AG04449 (cell line): ENCODE measurements around the gene FANCM.
"Not testable (repeated sequence)": the region's sequence is repeated elsewhere in the genome, so short reads cannot be mapped to it uniquely, and the experiment has no call there.

ENCODE experiments used
- CTCF ChIA-PET: fragments of 350-600 bp; formaldehyde crosslinking; extraction: SDS; loops from one replicate; lab custom pipeline; 2021; ENCODE audit warnings: antibody characterized with exemption; lab: Yijun Ruan, JAX
- POLR2A ChIA-PET: fragments of 400-600, 350-600 bp; formaldehyde crosslinking; extraction: SDS; loops from one replicate; lab custom pipeline; 2020; ENCODE audit warnings: antibody characterized with exemption, inconsistent platforms; lab: Yijun Ruan, JAX
- DNase-seq: peaks from one replicate; pipeline ENCODE4 v3.0.0-alpha.2; 2010; ENCODE audit warnings: low read depth, low spot score
- H3K4me3 ChIP-seq: 2 replicates; pipeline ENCODE4 v1.5.1; 2011; ENCODE audit warnings: low read depth, mild to moderate bottlenecking, control low read depth, low read length
- CTCF ChIP-seq: IDR thresholded peaks from one replicate; pipeline ENCODE4 v1.5.1; 2011; ENCODE audit warnings: mild to moderate bottlenecking, moderate library complexity, low read length, control low read depth, inconsistent platforms; ENCODE audit not compliant: insufficient read depth; ENCODE audit errors: missing control alignments

FANCM gene

GRCh38 chr14:45201905-45202304 is 66.2 kb downstream of the FANCM start:
- no peak overlapping the region for H3K4me3 ChIP-seq
- CTCF ChIA-PET: interaction anchor here (1.1 to 2.4 kb wide), 3 partner anchors 9 to 289 kb away, joined by 5 to 9 read pairs (median 8); no protein-coding TSS in a partner anchor
- POLR2A ChIA-PET: no interaction called here
- no peak for DNase-seq
- TF ChIP-seq CTCF: peak; percentile 36

- ChIA-PET CTCF (no interaction called here), POLR2A (no interaction called here)
- DNase-seq: no peak
These were observed 68.5 kb downstream of the FANCM start for GRCh38 chr14:45204241-45204640.

GRCh38 chr14:45210159-45210558 is 74.4 kb downstream of the FANCM start:
- ChIA-PET POLR2A (no interaction called here), CTCF (no interaction called here)

More at GRCh38 chr14:45204241-45204640, 68.5 kb downstream of the FANCM start:
- no peak overlapping the region for H3K4me3 ChIP-seq
- TF ChIP-seq CTCF: no peak

GRCh38 chr14:45211295-45211694 is 75.6 kb downstream of the FANCM start:
- CTCF ChIA-PET: interaction anchor here (1.5 kb wide), 1 partner anchor 20 kb away, joined by 3 read pairs; no protein-coding TSS in a partner anchor
- POLR2A ChIA-PET: no interaction called here
- no peak overlapping the region for H3K4me3 ChIP-seq
- no peak for TF ChIP-seq CTCF
- no peak for DNase-seq

More at GRCh38 chr14:45210159-45210558, 74.4 kb downstream of the FANCM start:
- DNase-seq: no peak
- no peak overlapping the region for H3K4me3 ChIP-seq
- TF ChIP-seq CTCF: no peak

GRCh38 chr14:45212231-45212630 is 76.5 kb downstream of the FANCM start:
- no peak for TF ChIP-seq CTCF
- ChIA-PET CTCF (interaction anchor here (1.5 kb wide), 1 partner anchor 19 kb away, joined by 3 read pairs; no protein-coding TSS in a partner anchor), POLR2A (interaction anchor here (0.6 kb wide), 1 partner anchor 186 kb away, joined by 3 read pairs; no protein-coding TSS in a partner anchor)
- no peak for DNase-seq
- H3K4me3 ChIP-seq: no peak overlapping the region

- H3K4me3 ChIP-seq, CTCF ChIA-PET, DNase-seq, POLR2A ChIA-PET: not testable (repeated sequence)
These were observed 78.0 kb downstream of the FANCM start for GRCh38 chr14:45213716-45214115.

GRCh38 chr14:45214341-45214740 is 78.6 kb downstream of the FANCM start:
- POLR2A ChIA-PET, CTCF ChIA-PET, H3K4me3 ChIP-seq, DNase-seq: not testable (repeated sequence)
